Measurements from ENCODE around the gene KRT23.

The KRT23 gene

DNA sequence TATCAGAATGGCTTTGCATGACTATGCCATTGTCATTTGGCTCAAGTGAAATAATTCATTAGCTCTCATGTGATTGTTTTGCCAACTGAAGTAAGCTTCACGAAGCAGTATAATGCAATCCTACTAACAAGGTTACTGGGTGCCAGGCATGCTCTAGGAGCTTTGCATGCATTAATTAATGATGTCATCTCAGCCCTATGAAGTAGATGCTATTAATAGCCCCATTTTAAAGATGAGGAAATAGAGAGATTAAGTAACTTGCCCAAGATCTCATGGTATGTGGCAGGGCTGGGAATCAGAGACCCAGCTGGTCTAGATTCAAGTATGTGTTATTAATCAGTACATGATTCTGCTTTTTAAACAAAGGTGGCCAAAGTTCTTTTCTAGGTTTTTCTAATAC lies 15.2 kb upstream of the KRT23 start:
- peak; percentile 97 for DNase-seq (ENCODE audit: low read depth)
- no peak for TF ChIP-seq CTCF (IDR thresholded peaks at IDR 0.05; ENCODE audit: control insufficient read depth, insufficient read depth, low read depth, low read length, missing control alignments)
- H3K4me3 ChIP-seq (ENCODE audit: control insufficient read depth, low read depth, low read length), result no peak overlapping the region

- DNase-seq (ENCODE audit: low read depth), result no peak
- no peak for TF ChIP-seq CTCF (IDR thresholded peaks at IDR 0.05; ENCODE audit: control insufficient read depth, insufficient read depth, low read depth, low read length, missing control alignments)
Observed at GRCh38 chr17:40952154-40952553, 14.7 kb upstream of the KRT23 start.

DNA sequence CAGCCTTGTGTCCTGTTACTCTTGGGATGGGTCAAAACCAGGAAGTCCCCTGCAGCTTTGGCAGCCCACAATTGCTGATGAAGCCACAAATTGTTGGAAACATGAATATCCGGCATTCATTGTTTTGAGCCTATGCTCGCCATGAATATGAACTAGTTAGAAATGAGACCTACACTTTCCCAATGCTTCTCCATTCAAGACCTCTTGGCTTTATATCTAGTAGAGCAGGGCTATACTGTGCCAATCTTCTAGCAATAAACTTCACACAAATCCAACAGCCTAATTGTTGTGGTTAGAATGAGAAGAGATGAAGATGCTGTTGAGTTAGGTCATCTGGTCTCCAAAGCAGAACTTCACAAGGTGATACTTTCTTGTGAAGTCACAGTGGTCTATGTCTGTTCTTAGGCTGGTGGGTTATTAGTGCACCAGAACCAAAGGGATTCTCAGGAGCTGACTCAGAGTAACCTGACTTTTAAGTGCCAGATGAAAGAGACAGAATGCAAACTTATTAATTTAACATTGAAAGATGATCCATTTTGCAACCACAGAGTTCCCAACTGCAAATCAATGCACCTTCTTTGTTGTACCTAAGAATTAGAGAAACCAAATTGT lies 13.7 kb upstream of the KRT23 start:
- no peak overlapping the region for H3K4me3 ChIP-seq (ENCODE audit: control insufficient read depth, low read depth, low read length)
- TF ChIP-seq CTCF (IDR thresholded peaks at IDR 0.05; ENCODE audit: control insufficient read depth, insufficient read depth, low read depth, low read length, missing control alignments), result no peak
- DNase-seq (ENCODE audit: low read depth), result no peak

More at GRCh38 chr17:40952154-40952553, 14.7 kb upstream of the KRT23 start:
- H3K4me3 ChIP-seq (ENCODE audit: control insufficient read depth, low read depth, low read length), result no peak overlapping the region

DNA sequence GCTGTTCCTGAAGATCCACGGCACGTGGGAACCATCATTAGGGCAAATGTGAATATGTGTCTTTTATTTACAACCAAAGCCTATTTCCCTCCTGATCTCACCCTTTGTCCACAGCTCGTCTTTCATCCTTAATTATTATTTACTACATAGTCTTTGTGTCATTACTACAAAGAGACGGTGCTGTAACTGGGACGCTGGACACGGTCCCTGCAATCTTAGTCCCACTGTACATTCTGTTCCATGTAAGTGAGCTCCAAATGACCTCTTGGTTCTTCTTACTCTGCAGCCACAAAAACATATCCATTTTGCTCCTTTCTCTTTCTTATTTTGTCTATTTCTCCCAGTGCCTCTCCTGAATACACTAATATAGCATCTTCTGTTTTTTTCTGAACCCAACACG lies 12.7 kb upstream of the KRT23 start:
- H3K4me3 ChIP-seq (ENCODE audit: control insufficient read depth, low read depth, low read length), result no peak overlapping the region
- no peak for DNase-seq (ENCODE audit: low read depth)
- no peak for TF ChIP-seq CTCF (IDR thresholded peaks at IDR 0.05; ENCODE audit: control insufficient read depth, insufficient read depth, low read depth, low read length, missing control alignments)

DNA sequence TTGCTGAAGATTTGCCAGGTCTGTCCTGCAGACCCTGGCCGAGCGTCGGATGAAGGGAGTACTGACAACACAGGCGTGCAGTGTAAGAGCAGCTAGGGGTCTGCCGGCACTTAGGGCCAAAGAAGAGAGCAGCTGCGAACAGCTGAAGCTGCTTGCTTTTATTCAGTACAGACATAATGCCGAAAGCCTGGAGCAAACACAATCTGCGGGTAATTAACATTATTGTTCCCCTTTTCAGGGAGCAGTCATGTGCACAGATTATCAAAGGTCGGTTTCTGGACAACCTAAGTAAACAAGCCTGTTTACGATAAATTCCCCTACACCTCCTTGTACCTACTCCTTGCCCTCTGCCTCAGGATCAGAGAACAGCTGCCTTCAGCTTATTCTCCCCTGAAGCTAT lies 12.0 kb upstream of the KRT23 start:
- no peak overlapping the region for H3K4me3 ChIP-seq (ENCODE audit: control insufficient read depth, low read depth, low read length)
- no peak for DNase-seq (ENCODE audit: low read depth)
- TF ChIP-seq CTCF (IDR thresholded peaks at IDR 0.05; ENCODE audit: control insufficient read depth, insufficient read depth, low read depth, low read length, missing control alignments), result no peak

GRCh38 chr17:40947929-40948328 lies 10.5 kb upstream of the KRT23 start:
- DNase-seq (ENCODE audit: low read depth), result no peak
- no peak for TF ChIP-seq CTCF (IDR thresholded peaks at IDR 0.05; ENCODE audit: control insufficient read depth, insufficient read depth, low read depth, low read length, missing control alignments)
- no peak overlapping the region for H3K4me3 ChIP-seq (ENCODE audit: control insufficient read depth, low read depth, low read length)

DNA sequence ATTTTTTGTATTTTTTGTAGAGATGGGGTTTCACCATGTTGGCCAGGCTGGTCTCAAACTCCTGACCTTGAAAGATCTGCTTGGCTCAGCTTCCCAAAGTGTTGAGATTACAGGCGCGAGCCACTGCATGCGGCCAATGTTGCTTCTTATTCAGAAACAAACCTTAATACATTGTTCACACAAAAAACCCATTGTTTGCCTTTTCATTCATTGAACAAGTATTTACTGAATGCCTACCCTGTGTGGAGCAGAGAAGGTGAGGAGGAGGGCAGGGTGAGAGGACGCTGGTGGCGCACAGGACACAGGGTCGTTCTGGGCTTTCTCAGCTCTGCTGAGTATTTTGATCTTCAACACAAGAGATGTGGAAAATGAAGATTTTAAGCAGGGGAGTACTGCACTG lies 8.0 kb upstream of the KRT23 start:
- TF ChIP-seq CTCF (IDR thresholded peaks at IDR 0.05; ENCODE audit: control insufficient read depth, insufficient read depth, low read depth, low read length, missing control alignments), result no peak
- DNase-seq (ENCODE audit: low read depth), result no peak
- no peak overlapping the region for H3K4me3 ChIP-seq (ENCODE audit: control insufficient read depth, low read depth, low read length)

Data from AG09309 (cell line).